Fibroblast of skin of left quadriceps (primary cell): ENCODE measurements around the gene STAT2.
"Not testable (repeated sequence)": the region's sequence is repeated elsewhere in the genome, so short reads cannot be mapped to it uniquely, and the experiment has no call there.

Experiments used
- DNase-seq, 2 experiments: peaks; one replicate each; pipeline ENCODE4 v3.0.0-alpha.2; 2013; ENCODE audit warnings: low read depth in 2 of 2

STAT2 gene

GRCh38 chr12:56362130-56363059 lies 2.5 kb upstream of the STAT2 start, which contains the start of gene APOF:
Gene APOF, minus strand, starts transcription at chr12:56362857. Its CDS starts 112 bp downstream, at chr12:56362745.
- no peak for DNase-seq

- no peak for DNase-seq
Observed at GRCh38 chr12:56361487-56362129, 1.7 kb upstream of the STAT2 start.

GRCh38 chr12:56358836-56359532 lies 923 bp downstream of the STAT2 start:
- peak; percentile 69 to 73 for DNase-seq

GRCh38 chr12:56351325-56351724 lies 8.6 kb downstream of the STAT2 start:
- no peak for DNase-seq

GRCh38 chr12:56350662-56351061 lies 9.2 kb downstream of the STAT2 start:
- no peak for DNase-seq

- no peak for DNase-seq
Observed at GRCh38 chr12:56348776-56349175, 11.1 kb downstream of the STAT2 start.

- not testable (repeated sequence) for DNase-seq
Observed at GRCh38 chr12:56347255-56347654, 12.7 kb downstream of the STAT2 start.

GRCh38 chr12:56346675-56347074 lies 13.2 kb downstream of the STAT2 start:
- DNase-seq, result no peak

GRCh38 chr12:56342290-56342689 lies 17.6 kb downstream of the STAT2 start:
- DNase-seq, result not testable (repeated sequence)

GRCh38 chr12:56341616-56342015 lies 18.3 kb downstream of the STAT2 start:
- DNase-seq, result no peak

- DNase-seq, result no peak
Observed at GRCh38 chr12:56339158-56339422, 20.8 kb downstream of the STAT2 start.

GRCh38 chr12:56338308-56339157 lies 21.4 kb downstream of the STAT2 start, which contains the start of gene IL23A:
Gene IL23A, plus strand, starts transcription at chr12:56338884. Its CDS starts 161 bp downstream, at chr12:56339045.
- DNase-seq, result no peak

GRCh38 chr12:56337753-56338251 lies 22.1 kb downstream of the STAT2 start:
- DNase-seq, result no peak

GRCh38 chr12:56336361-56337167 lies 23.3 kb downstream of the STAT2 start:
- no peak for DNase-seq

- not testable (repeated sequence) for DNase-seq
Observed at GRCh38 chr12:56335527-56335926, 24.4 kb downstream of the STAT2 start.

- no peak for DNase-seq
Observed at GRCh38 chr12:56334490-56334793, 25.5 kb downstream of the STAT2 start.

GRCh38 chr12:56333679-56334489 lies 26.0 kb downstream of the STAT2 start, which contains the start of gene PAN2:
Gene PAN2, minus strand, starts transcription at chr12:56334000. Its CDS starts 906 bp downstream, at chr12:56333094.
- peak; percentile 97 for DNase-seq

- no peak for DNase-seq
Observed at GRCh38 chr12:56333197-56333678, 26.7 kb downstream of the STAT2 start.

- DNase-seq, result no peak
Observed at GRCh38 chr12:56332512-56333196, 27.3 kb downstream of the STAT2 start.
